HEK293T (cell line): Measurements from ENCODE around the gene RABEPK.

Experiments
- ARNT ChIP-seq: fragments of 450-650 bp; IDR thresholded peaks from 2 replicates; pipeline ENCODE4 v1.6.1; 2017; ENCODE audit warnings: mild to moderate bottlenecking
- BHLHE40 ChIP-seq: fragments of 450-650 bp; IDR thresholded peaks from 2 replicates; pipeline ENCODE4 v1.6.1; 2016; ENCODE audit warnings: mild to moderate bottlenecking, moderate library complexity, borderline replicate concordance
- CTBP1 ChIP-seq: fragments of 450-650 bp; IDR thresholded peaks from 2 replicates; pipeline ENCODE4 v1.6.1; 2016; ENCODE audit warnings: borderline replicate concordance
- FOXA1 ChIP-seq: fragments of 450-650 bp; IDR thresholded peaks from 2 replicates; pipeline ENCODE4 v1.6.1; 2016; ENCODE audit warnings: mild to moderate bottlenecking
- FOXM1 ChIP-seq: fragments of 450-650 bp; IDR thresholded peaks from 2 replicates; pipeline ENCODE4 v1.6.1; 2017; ENCODE audit warnings: mild to moderate bottlenecking, borderline replicate concordance
- HDGF ChIP-seq: fragments of 450-650 bp; IDR thresholded peaks from 2 replicates; pipeline ENCODE4 v1.6.1; 2017; ENCODE audit warnings: antibody characterized with exemption, borderline replicate concordance
- L3MBTL2 ChIP-seq: fragments of 450-650 bp; conservative IDR thresholded peaks from 2 replicates; pipeline ENCODE4 v1.6.1; 2016; ENCODE audit warnings: mild to moderate bottlenecking
- NFRKB ChIP-seq: fragments of 450-650 bp; IDR thresholded peaks from 2 replicates; pipeline ENCODE4 v1.6.1; 2016; ENCODE audit warnings: mild to moderate bottlenecking, moderate library complexity
- SP1 ChIP-seq: fragments of 450-650 bp; IDR thresholded peaks from 2 replicates; pipeline ENCODE4 v1.6.1; 2017
- SUZ12 ChIP-seq: fragments of 450-650 bp; IDR thresholded peaks from 2 replicates; pipeline ENCODE4 v1.6.1; 2016; ENCODE audit warnings: mild to moderate bottlenecking
- TARDBP ChIP-seq: fragments of 450-650 bp; IDR thresholded peaks from 2 replicates; pipeline ENCODE4 v1.6.1; 2016
- ZNF384 ChIP-seq: fragments of 450-650 bp; IDR thresholded peaks from 2 replicates; pipeline ENCODE4 v1.6.1; 2016
- TF ChIP-seq, protein P1 (sequence below): fragments of 450-650 bp; IDR thresholded peaks from 2 replicates; pipeline ENCODE4 v1.6.1; 2016

DNA sequence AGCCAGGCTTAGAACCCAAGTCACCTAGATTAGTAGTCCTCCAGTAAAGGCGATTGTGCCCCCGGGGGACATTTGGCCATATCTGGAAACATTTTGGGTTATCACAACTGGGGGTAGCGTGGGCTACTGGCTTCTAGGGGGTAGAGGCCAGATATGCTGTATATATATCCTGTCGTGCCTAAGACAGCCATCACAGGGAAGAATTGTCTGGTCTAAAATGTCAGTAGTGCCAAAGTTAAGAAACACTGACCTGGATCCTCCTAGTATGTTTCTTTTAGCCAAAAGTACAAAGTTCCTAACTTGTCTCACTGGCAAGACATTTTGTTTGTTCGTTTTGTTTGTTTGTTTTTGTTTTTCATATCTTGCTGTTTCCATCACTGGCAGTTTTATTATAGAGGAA is 13.8 kb downstream of the RABEPK start:
- TF ChIP-seq FOXA1 (no peak), SP1 (no peak), BHLHE40 (no peak), ARNT (no peak), L3MBTL2 (no peak), FOXM1 (no peak), HDGF (no peak), NFRKB (no peak), ZNF384 (no peak), CTBP1 (no peak), SUZ12 (no peak), TARDBP (no peak)
- TF ChIP-seq, protein P1, sequence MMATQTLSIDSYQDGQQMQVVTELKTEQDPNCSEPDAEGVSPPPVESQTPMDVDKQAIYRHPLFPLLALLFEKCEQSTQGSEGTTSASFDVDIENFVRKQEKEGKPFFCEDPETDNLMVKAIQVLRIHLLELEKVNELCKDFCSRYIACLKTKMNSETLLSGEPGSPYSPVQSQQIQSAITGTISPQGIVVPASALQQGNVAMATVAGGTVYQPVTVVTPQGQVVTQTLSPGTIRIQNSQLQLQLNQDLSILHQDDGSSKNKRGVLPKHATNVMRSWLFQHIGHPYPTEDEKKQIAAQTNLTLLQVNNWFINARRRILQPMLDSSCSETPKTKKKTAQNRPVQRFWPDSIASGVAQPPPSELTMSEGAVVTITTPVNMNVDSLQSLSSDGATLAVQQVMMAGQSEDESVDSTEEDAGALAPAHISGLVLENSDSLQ = no peak
